Esophagus (tissue), 2 donors: ENCODE measurements around the gene NSD1. TPM values are rescaled to one million over a fixed set of nuclear protein-coding genes. Genes with fewer than 3 reads are reported as not detected.

Source experiments
- H3K27ac ChIP-seq, 2 donors: one replicate each; pipeline ENCODE4 v1.5.1; 2013; ENCODE audit warnings: low read depth in 2 of 2, mild to moderate bottlenecking in 2 of 2, inconsistent platforms in 1 of 2, low read length in 1 of 2, moderate library complexity in 1 of 2
- H3K27me3 ChIP-seq, 2 donors: one replicate each; pipeline ENCODE4 v1.6.1; 2013; ENCODE audit warnings: low read length in 2 of 2, control low read depth in 1 of 2, mild to moderate bottlenecking in 1 of 2; ENCODE audit not compliant: insufficient read depth in 2 of 2, control insufficient read depth in 1 of 2
- H3K36me3 ChIP-seq, 2 donors: one replicate each; pipeline ENCODE4 v1.6.1; 2013; ENCODE audit warnings: low read length in 1 of 2; ENCODE audit not compliant: control insufficient read depth in 2 of 2, insufficient read depth in 2 of 2
- H3K4me1 ChIP-seq, 2 donors: one replicate each; pipeline ENCODE4 v1.6.1; 2013; ENCODE audit warnings: low read length in 1 of 2; ENCODE audit not compliant: control insufficient read depth in 2 of 2, insufficient read depth in 2 of 2
- H3K4me3 ChIP-seq, 2 donors: one replicate each; pipeline ENCODE4 v1.5.1; 2013; ENCODE audit warnings: low read length in 2 of 2, mild to moderate bottlenecking in 2 of 2, low read depth in 1 of 2, moderate library complexity in 1 of 2
- H3K9me3 ChIP-seq, 2 donors: one replicate each; pipeline ENCODE4 v1.6.1; 2013; ENCODE audit warnings: mild to moderate bottlenecking in 2 of 2, low read depth in 1 of 2, low read length in 1 of 2, moderate library complexity in 1 of 2; ENCODE audit not compliant: control insufficient read depth in 2 of 2, insufficient read depth in 1 of 2
- WGBS, 2 donors: extraction: QIAGEN DNeasy Blood & Tissue Kit; methylation state at CpG; one replicate each; pipeline ENCODE4 v1.1.7; 2013; 5-methylcytosine and 5-hydroxymethylcytosine counted together
- polyA plus RNA-seq, 2 donors: library from polyadenylated mRNA; stranded (reverse); fragments of 200-250 nt; gene quantifications; one replicate each; pipeline ENCODE4 v1.2.3, GENCODE V29; 2013
- donor health status: healthy with polysubstance abuse.
- donor health status: Bipolar disorder and iron deficiency.

NSD1 gene
- polyA plus RNA-seq, 2 donors: 7.4 to 8.7 TPM

- Histone ChIP-seq H3K36me3 (peaks cover 5 to 7% of the 10 kb centered on the region in 2 donors), H3K9me3 (no peaks in the 10 kb centered on the region), H3K27ac (no peak overlapping the region), H3K4me3 (no peak overlapping the region), H3K27me3 (no peaks in the 10 kb centered on the region), H3K4me1 (peaks cover 0 to 2% of the 10 kb centered on the region in 2 donors)
- WGBS, 2 donors: 96 to 97% methylated on average over 6 of the region's 6 CpGs
These were observed 211.3 kb downstream of the NSD1 start for GRCh38 chr5:177344891-177345290.

GRCh38 chr5:177346820-177347219 is 213.2 kb downstream of the NSD1 start:
- Histone ChIP-seq H3K9me3 (no peaks in the 10 kb centered on the region), H3K4me3 (no peak overlapping the region), H3K27ac (peak overlapping the region in 1 of 2 donors; percentile 8), H3K27me3 (no peaks in the 10 kb centered on the region), H3K36me3 (peaks cover 5 to 7% of the 10 kb centered on the region in 2 donors), H3K4me1 (peaks cover 2 to 8% of the 10 kb centered on the region in 2 donors)
- 74 to 75% methylated on average over 4 of the region's 4 CpGs for WGBS, 2 donors

DNA sequence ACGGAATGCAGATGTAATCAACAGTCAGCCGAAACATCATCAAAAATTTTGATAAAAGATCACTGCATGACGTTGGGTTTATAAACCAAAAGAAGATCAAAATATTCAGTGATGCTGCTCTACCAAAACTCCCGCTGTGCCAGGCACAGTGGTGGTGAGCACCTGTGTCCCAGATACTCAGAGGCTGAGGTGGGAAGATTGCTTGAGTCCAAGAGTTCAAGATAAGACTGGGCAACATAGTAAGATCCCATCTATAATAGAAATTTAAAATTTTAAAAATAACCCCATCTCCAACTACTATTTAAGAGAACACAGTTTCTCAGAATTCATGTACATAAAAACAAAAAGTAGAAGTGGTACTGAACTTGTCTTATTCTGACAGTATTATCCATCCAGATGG is 214.1 kb downstream of the NSD1 start:
- Histone ChIP-seq H3K27me3 (no peaks in the 10 kb centered on the region), H3K27ac (no peak overlapping the region), H3K36me3 (peaks cover 5% of the 10 kb centered on the region in 2 donors), H3K9me3 (no peaks in the 10 kb centered on the region), H3K4me3 (no peak overlapping the region), H3K4me1 (peaks cover 2 to 12% of the 10 kb centered on the region in 2 donors)
- WGBS, 2 donors: 81 to 88% methylated on average over 4 of the region's 4 CpGs

- peaks cover 2 to 12% of the 10 kb centered on the region in 2 donors for H3K4me1 ChIP-seq
- peaks cover 5% of the 10 kb centered on the region in 2 donors for H3K36me3 ChIP-seq
- peak overlapping the region in 1 of 2 donors; percentile 50 for H3K27ac ChIP-seq
- peak overlapping the region in 1 of 2 donors; percentile 89 for H3K4me3 ChIP-seq
- no peaks in the 10 kb centered on the region for H3K27me3 ChIP-seq
- WGBS, 2 donors: 52 to 61% methylated on average over 3 of the region's 3 CpGs
- no peaks in the 10 kb centered on the region for H3K9me3 ChIP-seq
These were observed 215.7 kb downstream of the NSD1 start for GRCh38 chr5:177349362-177349647.

DNA sequence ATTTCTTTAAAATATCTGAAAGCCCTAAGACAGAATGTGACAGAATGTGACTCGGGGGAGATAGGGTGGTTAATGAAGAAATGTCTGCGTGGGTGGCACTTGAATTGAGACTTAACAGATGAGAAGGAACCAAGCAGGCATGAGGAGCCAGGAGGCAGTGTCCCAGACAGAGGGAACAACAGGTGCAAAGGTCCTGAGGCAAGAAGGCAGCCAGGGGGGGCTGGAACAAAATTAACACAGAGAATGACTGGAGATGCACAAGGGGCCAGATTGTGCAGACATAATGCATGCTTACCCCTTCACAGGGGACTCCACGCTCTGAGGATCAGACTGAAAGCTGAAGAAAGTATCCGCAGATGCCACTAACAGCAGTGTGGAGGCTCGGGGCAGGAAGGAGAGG is 216.2 kb downstream of the NSD1 start:
- Histone ChIP-seq H3K27ac (peak overlapping the region; percentile 82 to 95), H3K36me3 (peaks cover 5% of the 10 kb centered on the region in 2 donors), H3K4me3 (peak overlapping the region; percentile 24 to 89), H3K27me3 (no peaks in the 10 kb centered on the region), H3K4me1 (peaks cover 2 to 12% of the 10 kb centered on the region in 2 donors), H3K9me3 (no peaks in the 10 kb centered on the region)
- WGBS, 2 donors: 50 to 60% methylated on average over 5 of the region's 5 CpGs

Other genes starting within 250 kb of the NSD1 start
- 1 to 10 TPM in 1 of 2 donors, under 1 TPM in 1; 0.49 to 1.6 TPM for gene HK3, start 234.4 kb upstream of the NSD1 start, polyA plus RNA-seq
- gene UIMC1, start 127.0 kb upstream of the NSD1 start, polyA plus RNA-seq: 10 to 100 TPM; 14.0 to 16.3 TPM
- 1 to 10 TPM; 6.1 to 7.8 TPM for gene ZNF346, start 111.1 kb upstream of the NSD1 start, polyA plus RNA-seq
- gene FGFR4, start 46.9 kb upstream of the NSD1 start, polyA plus RNA-seq: 1 to 10 TPM; 1.3 to 1.4 TPM
- gene RAB24, start 169.9 kb downstream of the NSD1 start, polyA plus RNA-seq: 10 to 100 TPM; 60.0 to 80.2 TPM
- 100 to 1,000 TPM; 120 to 135 TPM for gene PRELID1, start 170.0 kb downstream of the NSD1 start, polyA plus RNA-seq
- gene MXD3, start 178.1 kb downstream of the NSD1 start, polyA plus RNA-seq: 10 to 100 TPM; 14.4 to 32.3 TPM
- 100 to 1,000 TPM in 1 of 2 donors, 10 to 100 TPM in 1; 84.0 to 190 TPM for gene LMAN2, start 217.9 kb downstream of the NSD1 start, polyA plus RNA-seq
- gene RGS14, start 224.2 kb downstream of the NSD1 start, polyA plus RNA-seq: 10 to 100 TPM; 49.7 to 74.5 TPM